HG03025 (cell line): ENCODE measurements around the gene CRACDL.

Experiments
- ATAC-seq: cut with Tn5 transposase; IDR thresholded peaks from one replicate; pipeline ENCODE4 v1.9.1; 2021; ENCODE audit warnings: mild to moderate bottlenecking, moderate library complexity; ENCODE audit not compliant: unreplicated experiment, low FRiP score

Gene CRACDL

DNA sequence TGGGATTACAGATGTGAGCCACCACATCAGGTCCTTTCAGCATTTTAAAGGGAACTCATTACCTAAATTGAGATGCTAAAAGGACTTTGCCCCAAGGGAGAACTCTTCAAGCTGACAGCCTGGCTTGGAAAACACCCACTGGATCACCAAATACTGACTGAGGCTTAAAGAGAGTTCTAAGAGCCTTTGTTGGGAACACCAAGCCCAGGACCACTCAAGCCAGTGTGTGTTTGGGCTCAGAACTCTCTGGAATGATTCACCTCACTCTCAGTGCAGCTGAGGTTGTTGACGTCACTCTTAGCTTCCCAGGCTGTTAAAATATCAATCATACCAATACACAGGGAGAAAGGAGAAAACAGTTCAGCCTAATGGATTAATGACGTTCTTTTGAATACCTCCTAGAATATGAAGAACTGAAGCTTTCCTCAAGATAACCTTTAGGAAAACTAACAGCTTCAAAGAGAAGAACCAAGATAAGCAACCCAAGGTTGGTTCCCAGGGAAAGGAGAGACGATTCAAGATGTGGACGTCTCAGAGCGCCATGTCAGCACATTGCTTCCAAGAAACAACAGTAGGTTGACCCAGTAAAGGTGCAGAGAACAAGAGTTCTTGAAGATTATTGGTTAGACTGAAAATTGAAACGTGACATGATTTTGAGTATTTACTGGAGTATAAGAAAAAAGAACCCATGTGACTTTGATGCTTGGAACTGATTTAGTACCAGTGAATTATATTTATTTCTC is 157.1 kb downstream of the CRACDL start:
- ATAC-seq = no peak

DNA sequence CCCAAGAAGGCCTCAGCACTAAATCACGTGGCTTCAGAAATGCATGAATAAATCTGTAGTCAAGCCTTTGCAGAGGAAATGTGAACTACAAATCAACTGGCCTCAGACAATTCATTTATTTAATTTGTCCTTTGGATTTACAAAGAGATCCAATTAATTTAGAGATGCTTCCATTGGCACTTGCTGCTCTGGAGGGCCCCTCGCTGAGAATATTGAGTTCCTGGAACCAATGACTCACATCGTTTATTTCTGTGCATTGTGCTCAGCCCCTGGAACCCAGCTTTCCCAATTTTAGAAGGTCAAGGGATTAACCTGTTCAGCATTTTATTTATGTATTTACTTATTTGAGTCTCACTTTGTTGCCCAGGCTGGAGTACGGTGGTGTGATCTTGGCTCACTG is 157.9 kb downstream of the CRACDL start:
- no peak for ATAC-seq

GRCh38 chr2:98777710-98778109 is 158.3 kb downstream of the CRACDL start:
- ATAC-seq = no peak

- no peak for ATAC-seq
Measured at GRCh38 chr2:98777076-98777475, 158.9 kb downstream of the CRACDL start.

GRCh38 chr2:98776136-98776535 is 159.9 kb downstream of the CRACDL start:
- ATAC-seq = no peak

DNA sequence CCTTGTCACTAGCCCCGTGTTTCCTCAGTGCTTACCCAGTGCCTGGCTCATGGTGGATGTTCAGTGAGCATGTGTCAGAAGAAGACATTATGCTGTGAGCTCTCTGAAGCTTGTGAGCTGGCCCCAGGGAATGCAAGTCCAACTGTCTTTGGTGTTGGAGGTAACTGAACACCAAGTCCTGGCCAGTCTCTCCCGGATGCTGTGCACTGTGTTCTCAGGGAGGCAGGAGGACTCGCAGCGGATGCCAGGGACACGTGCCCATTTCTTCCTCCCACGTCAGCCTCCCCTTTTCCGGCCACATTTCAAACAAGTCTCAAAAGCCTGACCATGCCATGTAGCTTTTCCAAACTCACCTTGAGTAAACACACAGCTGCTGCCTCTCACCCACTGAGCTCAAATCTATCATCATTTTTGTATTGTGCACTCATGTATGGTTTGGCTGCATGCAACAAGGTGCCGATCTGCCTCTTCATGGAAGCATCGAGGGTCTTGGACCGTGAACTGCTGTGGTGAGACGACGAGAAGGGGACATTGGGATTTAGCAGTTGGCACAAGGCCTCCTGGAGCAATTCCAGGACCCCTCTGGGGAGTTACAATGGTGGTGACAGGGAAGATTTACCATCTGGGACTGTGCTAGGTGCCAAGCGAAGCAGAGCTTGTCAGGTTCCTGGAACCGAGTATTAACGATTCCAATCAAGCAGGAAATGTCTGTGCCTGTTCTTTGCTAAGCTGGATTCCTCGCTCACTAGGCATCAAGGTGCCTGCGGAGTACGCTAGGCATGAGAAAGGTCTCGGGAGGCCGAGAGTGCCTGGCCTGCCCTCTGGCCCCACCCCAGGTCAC is 160.7 kb downstream of the CRACDL start:
- ATAC-seq = no peak

GRCh38 chr2:98773907-98774306 is 162.1 kb downstream of the CRACDL start:
- ATAC-seq = no peak

DNA sequence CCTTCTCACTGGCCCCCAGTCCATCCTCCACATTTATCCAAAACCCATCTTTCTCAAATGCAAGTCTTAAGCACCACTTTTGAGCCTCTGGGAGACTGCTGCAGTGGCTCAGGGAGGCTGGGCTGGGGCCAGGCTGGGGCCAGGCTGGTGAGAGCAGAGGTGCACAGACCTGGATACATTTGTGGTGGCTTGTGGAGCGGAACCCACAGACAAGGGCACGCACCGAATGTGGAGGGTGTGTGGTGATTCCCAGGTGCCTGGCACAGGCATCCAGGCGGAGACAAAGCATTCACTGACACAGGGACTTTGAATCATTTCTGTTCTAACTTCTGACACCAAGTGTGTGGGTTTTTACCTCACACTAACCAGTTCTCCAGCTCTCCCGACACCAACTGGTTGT is 162.9 kb downstream of the CRACDL start:
- no peak for ATAC-seq

- no peak for ATAC-seq
Measured at GRCh38 chr2:98772536-98772935, 163.5 kb downstream of the CRACDL start.

GRCh38 chr2:98771721-98772524 is 164.1 kb downstream of the CRACDL start:
- ATAC-seq = no peak

- ATAC-seq = no peak
Measured at GRCh38 chr2:98771264-98771663, 164.8 kb downstream of the CRACDL start.

DNA sequence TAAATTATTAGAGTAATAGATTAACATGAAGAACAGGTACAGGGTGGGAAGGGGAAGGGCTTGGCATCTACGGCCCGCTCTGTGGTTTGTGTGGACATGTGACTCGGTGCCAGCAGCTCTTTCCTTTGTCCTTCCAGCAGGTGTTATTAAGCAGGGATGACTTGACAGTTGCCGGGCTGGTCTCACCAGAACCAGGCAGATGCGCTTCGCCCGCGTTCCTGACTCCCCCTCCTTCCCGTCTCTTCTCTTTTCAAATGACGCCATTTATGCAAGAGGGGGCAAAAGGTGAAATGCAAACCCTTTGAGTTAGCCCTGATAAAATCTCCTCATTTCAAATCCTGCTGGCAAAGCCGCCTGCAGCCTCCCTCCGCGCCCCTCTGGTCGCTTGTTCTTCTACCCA is 166.2 kb downstream of the CRACDL start:
- ATAC-seq = no peak

DNA sequence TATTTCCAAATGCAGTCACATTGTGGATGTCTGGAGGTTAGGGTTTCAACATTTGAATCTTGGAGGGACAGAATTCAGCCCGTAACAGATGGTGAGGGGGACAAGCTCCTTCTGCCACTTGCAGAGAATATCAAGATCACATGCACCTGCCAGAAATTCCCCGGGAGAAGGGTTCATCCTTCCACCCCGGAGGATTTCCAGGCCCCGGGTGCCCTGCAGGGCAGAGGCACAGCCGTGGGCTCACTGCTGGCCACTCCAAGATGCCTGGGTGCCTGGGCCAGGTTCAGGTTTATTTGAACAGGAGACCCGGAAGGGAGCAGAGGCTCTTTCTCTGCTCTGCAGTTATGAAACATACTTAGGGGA is 166.9 kb downstream of the CRACDL start:
- no peak for ATAC-seq

GRCh38 chr2:98768384-98769113 is 167.5 kb downstream of the CRACDL start:
- no peak for ATAC-seq

DNA sequence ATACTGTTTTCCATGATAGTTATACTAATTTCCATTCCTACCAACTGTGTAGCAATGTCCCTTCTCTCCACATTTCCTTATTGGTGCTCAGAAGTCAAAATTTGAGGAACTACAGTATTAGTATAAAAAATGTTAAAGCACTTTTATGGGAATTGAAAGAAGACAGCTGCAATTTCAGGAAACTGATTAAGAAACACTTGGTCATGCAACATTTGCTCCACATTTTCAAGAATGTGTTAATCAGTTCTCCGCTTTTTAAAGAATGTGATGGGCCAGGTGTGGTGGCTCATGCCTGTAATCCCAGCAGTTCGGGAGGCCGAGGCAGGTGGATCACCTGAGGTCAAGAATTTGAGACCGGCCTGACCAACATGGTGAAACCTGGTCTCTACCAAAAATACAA is 171.5 kb downstream of the CRACDL start:
- ATAC-seq = no peak

GRCh38 chr2:98763209-98763951 is 172.6 kb downstream of the CRACDL start:
- ATAC-seq = no peak

- no peak for ATAC-seq
Measured at GRCh38 chr2:98761909-98762308, 174.1 kb downstream of the CRACDL start.

DNA sequence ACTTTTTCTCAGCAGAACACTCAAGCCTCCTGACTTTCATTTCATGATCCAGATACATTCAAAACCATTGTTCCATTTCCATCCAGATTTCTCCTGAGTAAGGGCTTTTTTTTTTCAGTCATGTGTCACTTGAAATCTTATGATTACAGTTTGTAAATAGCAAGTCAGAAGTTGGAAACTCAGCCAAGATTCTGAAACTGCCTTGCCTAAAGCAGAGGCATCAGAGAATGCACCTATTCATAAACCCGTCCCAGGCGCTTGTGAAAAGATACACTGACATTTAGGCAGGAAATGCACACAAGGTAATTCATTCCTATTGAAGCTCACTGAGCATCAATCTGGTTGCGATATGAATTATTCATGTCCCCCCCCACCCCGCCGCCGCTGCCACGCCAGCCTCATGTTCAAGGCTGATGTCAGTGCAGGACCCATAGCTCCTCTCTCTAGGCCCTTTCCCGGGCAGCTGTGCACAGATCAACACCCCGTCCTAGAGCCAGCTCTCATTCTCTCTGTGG is 174.7 kb downstream of the CRACDL start:
- no peak for ATAC-seq

DNA sequence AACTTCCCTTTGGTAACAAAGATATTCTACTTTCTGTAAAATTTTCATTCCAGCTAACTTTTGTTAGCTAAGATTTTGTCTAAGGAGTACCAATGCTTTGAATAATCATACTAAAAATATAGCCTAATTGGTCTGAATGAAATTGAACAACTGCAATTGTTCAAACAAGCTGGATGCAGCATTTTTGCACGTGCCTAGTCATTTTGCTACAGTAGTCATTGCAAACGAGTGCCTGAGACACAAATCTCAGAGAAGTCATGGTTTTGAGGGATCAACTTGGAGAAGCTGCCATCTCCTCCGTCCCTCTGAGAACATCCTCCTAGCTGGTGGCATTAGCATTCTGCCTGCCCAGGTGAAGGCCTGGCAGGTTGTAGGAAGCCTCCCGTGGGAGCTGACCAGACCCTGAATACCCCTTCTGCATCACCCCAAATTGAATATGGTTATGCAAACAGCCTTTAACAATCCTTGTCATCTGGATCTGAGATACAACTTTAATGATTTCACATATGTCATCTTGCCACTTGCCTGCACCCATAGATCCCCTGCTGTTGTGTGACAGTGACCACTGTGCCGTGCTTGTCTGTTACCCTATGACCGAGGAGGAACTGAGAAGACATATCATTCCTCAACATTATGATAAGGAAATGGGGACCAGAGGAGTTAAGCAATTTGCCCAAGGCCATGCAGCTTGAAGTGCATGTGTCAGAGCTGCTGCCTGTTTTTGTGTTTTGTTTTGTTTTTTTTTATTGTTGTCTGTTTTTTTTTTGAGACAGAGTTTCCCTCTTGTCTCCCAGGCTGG is 176.0 kb downstream of the CRACDL start:
- no peak for ATAC-seq
